Measurements from ENCODE around the gene DDX47.
"Not testable (repeated sequence)": the region's sequence is repeated elsewhere in the genome, so short reads cannot be mapped to it uniquely, and the experiment has no call there.

The DDX47 gene

GRCh38 chr12:12871587-12872138 is 58.5 kb downstream of the DDX47 start:
- no peak for DNase-seq (ENCODE audit: low read depth, low spot score)

DNA sequence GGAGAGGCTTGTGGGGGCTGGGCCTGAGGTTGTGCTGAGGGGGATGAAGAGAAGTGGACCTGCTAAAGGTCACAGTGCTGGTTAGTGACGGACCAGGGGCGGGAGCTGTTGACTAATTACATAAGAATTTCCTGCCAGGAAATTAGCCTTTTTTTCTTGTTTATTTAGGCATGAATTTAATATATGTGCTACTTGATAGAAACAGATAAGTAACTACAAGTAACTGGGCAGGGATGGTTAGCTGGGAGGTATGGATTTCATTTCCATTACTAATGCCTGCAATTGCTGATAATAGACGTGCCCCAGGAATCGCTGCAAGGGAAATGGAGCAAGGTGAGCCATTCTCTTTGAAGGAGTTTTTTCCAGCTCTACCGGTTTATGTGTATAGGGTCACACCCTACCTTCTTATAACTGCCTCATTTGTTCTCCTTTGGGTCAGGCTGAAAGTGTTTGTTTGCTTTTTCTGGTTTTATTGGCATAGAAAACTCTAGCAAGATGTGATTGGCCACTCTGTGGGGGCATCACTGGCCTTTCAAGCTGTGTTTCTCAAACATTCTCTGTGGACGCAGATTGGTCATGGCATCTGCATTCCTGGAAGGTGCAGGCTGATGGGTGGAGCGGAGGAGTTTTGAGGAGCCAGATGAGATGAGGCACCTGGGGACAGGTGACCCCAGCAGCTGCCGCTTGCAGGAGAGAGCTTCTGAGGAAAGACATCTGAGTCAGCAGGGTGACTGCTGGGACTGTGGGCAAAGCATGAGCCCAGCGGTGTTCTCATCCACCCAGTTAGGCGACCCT is 59.2 kb downstream of the DDX47 start:
- no peak for DNase-seq (ENCODE audit: low read depth, low spot score)

- DNase-seq (ENCODE audit: low read depth, low spot score), result no peak
Measured at GRCh38 chr12:12872934-12873275, 59.8 kb downstream of the DDX47 start.

- no peak for DNase-seq (ENCODE audit: low read depth, low spot score)
Measured at GRCh38 chr12:12874029-12874428, 60.9 kb downstream of the DDX47 start.

GRCh38 chr12:12875301-12875700 is 62.2 kb downstream of the DDX47 start:
- DNase-seq (ENCODE audit: low read depth, low spot score), result not testable (repeated sequence)

DNA sequence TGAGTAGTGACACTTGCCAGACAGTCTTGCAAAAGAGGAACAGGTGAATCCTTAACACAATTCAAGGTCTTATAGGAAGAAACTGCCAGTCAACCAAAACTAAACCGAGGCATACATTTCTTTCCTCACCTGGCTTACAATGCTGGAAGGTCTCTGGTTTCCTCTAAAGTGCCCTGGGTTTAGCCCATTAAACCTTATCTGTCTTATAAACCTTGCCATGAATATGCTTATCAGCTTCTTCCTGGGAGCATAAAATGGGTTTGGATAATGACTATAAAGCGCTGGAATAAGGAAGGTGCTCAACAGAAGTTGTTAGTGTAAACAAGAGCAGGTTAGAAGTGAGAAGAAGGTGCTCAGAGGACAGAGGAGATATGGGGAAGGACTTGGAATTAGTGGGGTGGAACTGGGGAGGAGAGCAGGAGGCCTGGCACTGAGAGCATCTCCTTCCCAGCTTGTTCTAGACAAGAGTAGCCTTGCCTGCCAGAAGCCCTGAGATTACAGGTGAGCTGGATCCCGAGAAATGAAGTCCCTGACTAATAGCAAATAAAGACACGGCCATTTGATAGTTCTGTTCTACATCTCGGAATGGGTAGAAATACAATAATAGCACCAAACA is 64.1 kb downstream of the DDX47 start:
- no peak for DNase-seq (ENCODE audit: low read depth, low spot score)

GRCh38 chr12:12877781-12878455 is 64.8 kb downstream of the DDX47 start:
- no peak for DNase-seq (ENCODE audit: low read depth, low spot score)

Data from brain pericyte (primary cell).